IPS-18c (cell line): ENCODE data around the gene YAF2.

Experiments used
- H3K4me3 ChIP-seq: 2 replicates; pipeline ENCODE4 v1.7.0; 2013; ENCODE audit warnings: low read depth, mild to moderate bottlenecking, low read length, moderate library complexity; ENCODE audit not compliant: insufficient read depth
- H3K9me3 ChIP-seq: one replicate; pipeline ENCODE4 v1.6.1; 2013; ENCODE audit warnings: mild to moderate bottlenecking, low read length, moderate library complexity; ENCODE audit not compliant: control insufficient read depth, insufficient read depth

YAF2 gene

DNA sequence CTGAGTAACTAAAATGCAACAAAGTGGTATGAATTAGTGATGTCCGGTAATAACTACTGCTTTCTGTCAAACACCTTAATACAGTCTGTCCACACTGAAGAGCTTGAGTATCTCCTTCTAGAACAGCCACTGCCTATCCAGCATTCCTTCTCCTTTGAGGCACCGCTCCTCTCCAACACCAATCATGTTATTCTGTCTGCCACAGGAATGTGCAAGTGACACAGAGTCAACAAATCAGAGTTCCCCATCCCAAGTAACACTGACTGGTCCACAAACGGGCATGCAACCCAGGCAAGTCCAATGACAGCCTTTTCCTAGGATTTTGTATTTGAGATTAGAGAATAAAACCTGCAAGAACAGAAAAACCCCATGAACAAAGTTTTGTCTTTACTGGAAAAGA is 97.1 kb downstream of the YAF2 start:
- H3K4me3 ChIP-seq: no peak overlapping the region
- no peaks in the 10 kb centered on the region for H3K9me3 ChIP-seq

DNA sequence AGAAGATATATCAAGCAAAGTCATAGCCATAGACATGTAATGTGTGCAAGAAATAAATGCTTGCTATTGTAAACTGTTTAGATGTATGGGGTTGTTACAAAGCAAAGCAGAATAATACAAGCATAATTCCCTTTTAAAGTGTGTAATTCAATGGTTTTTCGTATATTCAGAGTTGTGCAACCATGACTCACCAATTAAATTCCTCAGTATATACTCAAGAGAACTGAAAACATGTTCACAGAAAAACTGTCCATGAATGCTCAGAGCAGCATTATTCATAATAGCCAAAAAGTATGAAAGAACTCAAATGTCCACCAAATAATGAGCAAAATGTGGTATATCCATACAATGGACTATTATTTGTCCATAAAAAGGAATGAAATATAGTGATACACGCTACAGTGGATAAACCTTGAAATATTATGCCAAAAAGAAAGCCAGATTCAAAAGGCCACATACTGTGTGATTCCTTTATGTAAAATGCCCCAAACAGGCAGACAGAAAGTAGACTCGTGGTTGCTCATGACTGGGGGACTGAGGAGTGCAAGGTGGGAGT is 102.7 kb downstream of the YAF2 start:
- no peak overlapping the region for H3K4me3 ChIP-seq
- H3K9me3 ChIP-seq: no peaks in the 10 kb centered on the region

DNA sequence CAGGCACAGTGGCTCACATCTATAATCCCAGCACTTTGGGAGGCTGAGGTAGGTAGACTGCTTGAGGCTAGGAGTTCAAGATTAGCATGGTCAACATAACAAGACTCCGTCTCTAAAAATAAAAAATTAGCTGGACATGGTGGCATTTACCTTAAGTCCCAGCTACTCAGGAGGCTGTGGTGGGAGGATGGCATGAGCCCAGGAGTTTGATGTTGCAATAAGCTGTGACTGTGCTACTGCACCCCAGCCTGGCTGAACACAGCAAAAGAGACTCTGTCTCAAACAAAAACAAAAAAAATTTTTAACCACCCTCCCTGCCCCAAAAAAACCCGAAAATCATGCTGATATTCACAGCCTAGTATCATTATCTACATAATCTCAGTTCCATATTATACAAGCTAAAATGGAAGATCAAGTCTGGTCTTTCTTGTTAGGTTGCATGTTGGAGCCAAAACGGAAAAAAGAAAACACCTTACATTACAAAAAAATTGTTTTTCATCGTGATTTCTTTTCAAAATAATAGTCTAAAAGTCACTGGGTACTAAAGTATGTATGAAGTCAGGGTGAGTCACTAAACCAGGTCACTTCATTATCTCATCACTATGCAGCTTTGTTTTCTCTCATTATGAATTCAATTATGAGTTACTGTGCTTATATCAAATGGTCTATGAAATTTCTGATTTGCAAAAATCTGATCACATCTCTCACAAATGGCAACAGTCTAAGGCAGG is 107.2 kb downstream of the YAF2 start:
- no peaks in the 10 kb centered on the region for H3K9me3 ChIP-seq

DNA sequence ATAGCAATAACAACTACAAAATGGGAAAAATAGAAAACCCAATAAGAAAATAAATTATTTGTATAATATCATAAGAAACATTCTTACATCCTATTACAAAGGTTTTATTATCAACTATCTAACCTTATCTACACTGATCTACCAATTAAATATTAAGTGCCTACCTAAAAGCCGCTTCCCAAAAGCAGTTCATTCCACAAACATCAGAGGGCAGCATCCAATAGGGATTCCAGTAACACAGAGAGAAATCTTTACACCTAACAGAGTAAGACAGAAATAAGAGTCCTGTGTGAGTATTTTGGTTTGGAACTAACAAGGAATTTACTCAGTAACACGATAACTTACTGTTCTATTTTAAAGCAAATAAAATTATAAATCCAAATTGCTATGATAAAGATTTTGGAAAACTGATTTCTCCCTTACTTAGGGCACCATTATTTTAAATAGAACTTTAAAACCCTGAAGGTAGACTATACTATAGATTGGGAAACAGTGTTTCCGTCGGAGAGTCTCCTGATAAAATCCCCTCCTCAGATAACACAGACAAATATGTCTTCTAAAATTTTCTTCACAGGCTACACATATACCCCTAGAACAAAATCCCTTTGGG is 108.3 kb downstream of the YAF2 start:
- no peak overlapping the region for H3K4me3 ChIP-seq

More for the DNA sequence above, 107.2 kb downstream of the YAF2 start:
- H3K4me3 ChIP-seq: no peak overlapping the region

DNA sequence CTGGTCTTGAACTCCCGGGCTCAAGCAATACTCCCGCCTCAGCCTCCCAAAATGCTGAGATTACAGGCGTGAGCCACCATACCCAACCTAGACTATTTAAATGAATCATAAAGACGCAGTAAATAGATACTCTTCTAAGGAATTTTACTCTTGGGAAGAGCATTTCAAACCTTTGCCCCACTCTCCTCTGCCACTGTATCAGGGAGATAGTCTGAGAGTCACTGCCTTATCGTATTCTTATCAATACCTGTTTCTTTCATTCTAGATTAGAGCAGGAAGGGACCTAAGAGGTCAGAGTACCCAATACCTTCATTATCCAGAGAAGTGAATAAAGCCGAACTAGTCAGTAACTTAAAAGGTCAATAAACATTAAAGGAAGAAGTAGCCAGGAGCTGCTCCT is 109.2 kb downstream of the YAF2 start:
- Histone ChIP-seq H3K4me3 (no peak overlapping the region), H3K9me3 (no peaks in the 10 kb centered on the region)

More for the DNA sequence above, 108.3 kb downstream of the YAF2 start:
- H3K9me3 ChIP-seq: no peaks in the 10 kb centered on the region

DNA sequence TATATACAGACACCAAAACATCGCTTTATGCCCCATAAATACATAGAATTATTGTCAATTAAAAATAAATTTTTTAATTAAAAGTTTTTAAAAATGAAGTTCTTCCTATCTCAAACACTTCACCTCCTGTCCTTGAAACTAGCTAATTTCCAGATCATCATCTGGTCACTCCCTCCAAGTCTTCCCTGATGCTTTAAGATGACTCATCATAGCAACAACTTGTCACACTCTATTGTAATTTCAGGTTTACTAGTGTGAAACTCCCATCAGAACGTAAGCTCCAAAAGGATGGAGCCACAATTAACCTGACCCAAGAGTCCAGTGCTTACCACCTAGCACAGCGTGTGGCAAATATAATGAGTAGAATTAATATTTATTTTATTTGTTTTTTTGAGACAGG is 109.7 kb downstream of the YAF2 start:
- Histone ChIP-seq H3K9me3 (no peaks in the 10 kb centered on the region), H3K4me3 (no peak overlapping the region)

DNA sequence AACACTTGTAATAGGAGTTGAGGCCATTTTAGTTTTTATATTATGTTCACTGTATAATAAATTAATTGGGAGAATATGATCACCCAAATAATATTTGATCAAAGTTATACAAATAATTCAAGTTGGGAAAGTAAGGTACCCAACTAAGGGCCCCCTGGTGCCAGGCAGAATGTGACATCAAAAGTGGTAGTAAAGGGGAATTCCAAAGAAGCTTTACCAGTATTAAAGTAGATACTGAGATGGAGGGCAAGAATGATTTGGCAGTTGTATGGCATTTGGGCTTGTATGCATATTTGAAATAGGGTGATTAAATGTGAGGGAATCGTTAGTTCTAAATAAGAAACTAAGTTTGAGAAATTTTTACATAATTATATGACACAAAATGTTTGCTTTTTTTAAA is 111.1 kb downstream of the YAF2 start:
- Histone ChIP-seq H3K4me3 (no peak overlapping the region), H3K9me3 (no peaks in the 10 kb centered on the region)

DNA sequence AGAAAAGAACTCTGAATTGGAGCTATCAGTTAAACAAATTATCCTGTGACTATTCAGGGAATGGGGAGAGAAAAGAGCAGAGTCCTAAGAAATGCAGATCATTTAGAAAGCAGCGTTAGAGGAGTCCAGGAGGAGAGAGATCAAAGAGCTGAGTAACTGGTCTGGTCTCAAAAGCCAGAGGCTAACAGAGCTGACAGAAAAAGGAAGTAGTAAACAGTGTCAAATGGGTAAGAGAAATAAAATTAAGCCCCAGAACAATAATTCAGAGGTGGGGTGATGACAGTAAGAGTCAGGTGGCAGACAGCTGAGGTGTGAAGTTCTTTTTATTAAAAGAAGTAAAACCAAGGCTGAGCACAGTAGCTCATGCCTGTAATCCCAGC is 112.7 kb downstream of the YAF2 start:
- H3K4me3 ChIP-seq: no peak overlapping the region
- H3K9me3 ChIP-seq: no peaks in the 10 kb centered on the region

DNA sequence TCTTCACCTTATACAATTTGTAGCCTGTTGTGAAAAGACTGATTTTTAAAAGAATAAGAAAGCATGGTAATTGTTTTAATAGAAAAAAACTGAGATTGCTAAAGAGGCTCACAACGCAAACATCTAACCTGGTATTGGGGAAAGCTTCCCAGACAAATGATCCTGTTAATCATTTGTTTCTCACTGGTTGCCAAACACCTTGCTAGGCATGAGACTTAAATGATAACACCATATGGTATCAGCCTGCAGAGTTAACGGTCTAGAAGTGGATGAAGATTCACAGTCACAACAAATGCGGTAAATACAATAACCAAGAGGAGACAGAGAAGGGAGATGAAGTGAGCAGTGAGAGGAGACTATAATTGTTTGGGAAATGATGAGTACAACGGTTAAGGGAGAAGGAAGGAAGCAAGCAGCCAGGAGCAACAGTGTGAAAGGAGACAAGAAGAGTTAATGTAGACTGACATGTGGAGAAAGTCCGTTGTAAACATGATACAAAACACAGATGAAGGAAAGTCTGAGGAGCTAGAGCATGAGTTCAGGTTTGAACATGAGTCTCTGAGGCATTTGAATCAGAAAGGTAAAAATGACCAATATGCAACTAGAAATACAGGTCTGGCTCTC is 113.2 kb downstream of the YAF2 start:
- H3K9me3 ChIP-seq: no peaks in the 10 kb centered on the region
- no peak overlapping the region for H3K4me3 ChIP-seq

DNA sequence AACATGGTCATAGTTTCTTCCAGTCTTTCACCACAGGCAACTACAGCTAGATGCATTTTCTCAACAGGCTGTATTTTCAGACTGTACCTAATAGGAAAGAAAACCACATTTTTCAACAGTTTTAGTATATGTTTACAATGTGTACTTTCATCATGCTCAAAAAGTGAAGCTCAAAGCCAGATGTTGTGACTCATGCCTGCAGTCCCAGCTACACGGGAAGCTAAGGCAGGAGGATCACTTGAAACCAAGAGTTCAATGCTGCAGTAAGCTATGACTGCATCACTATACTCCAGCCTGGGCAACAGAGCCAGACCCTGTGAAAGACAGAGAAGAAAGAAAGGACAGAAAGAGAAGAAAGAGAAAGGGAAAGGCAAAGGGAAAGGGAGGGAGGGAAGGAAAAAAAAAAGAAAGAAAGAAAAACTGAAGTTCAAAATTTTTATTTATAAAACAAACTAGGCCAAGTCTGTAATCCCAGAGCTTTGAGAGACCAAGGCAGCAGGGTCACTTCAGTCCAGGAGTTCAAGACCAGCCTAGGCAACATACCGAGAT is 118.9 kb downstream of the YAF2 start:
- Histone ChIP-seq H3K9me3 (no peaks in the 10 kb centered on the region), H3K4me3 (no peak overlapping the region)

DNA sequence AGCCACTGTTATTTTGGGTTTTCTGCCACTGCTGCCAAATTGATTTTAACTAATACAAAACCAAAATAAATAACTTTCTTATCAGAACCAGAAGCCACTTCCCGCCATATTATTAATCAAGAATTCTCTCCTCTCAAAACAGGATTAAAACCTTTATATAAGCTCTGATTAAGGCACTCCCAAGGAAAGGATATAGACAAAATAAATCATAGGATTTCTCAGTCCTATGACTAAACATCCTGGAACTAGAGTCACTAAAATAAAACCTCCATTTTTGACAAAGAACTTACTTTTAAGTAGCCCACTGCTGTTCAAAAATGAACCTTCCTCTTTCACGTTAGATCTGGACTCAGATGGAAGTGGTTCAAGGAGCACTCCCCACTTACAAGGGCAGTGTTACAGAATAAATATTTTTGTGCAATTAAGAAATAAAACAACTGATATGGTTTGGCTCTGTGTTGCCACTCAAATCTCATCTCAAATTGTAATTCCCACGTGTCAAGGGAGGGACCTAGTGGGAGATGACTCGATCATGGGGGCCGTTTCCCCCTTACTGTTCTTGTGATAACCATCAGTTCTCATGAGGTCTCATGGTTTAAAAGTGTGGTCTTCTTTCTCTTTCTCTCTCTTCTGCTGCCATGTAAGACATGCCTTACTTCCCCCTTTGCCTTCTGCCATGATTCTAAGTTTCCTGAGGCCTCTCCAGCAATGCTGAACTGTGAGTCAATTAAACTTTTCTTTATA is 119.7 kb downstream of the YAF2 start:
- Histone ChIP-seq H3K4me3 (no peak overlapping the region), H3K9me3 (no peaks in the 10 kb centered on the region)

DNA sequence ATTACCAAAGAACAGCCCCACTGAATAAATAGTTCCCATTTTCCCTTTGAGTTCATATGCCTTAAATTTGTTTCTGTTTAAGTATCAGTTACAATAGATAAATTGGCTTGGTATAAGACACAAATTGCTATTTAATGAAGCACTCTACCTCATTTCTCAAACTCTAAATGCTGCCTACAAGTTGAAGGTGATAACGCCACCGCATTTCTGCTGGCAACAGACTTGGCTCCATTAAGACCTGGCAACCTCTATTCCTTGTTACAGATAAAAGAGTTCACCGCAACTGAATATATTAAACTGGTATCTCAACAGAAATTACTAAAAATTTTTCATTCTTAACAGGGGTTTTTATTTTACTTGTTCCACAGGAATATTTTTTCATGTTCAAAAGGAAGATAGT is 129.0 kb downstream of the YAF2 start:
- Histone ChIP-seq H3K4me3 (no peak overlapping the region), H3K9me3 (peaks cover 3% of the 10 kb centered on the region)
